ENCODE data around the gene SDK2. TPM values are rescaled to one million over a fixed set of nuclear protein-coding genes. Genes with fewer than 3 reads are reported as not detected.
A peak's percentile ranks its signal among the peaks of the same experiment; 100 is the strongest.

SDK2 gene
- total and polyA plus RNA-seq, 11 donors: 0.84 to 4.0 (median 2.6) TPM

GRCh38 chr17:73481676-73482075, 162.6 kb downstream of the SDK2 start:
- DNase-seq: no peak
- Histone ChIP-seq H3K9me3 (peaks cover 0 to 9% (median 2%) of the 10 kb centered on the region in 12 donors), H3K36me3 (no peaks in the 10 kb centered on the region), H3K4me1 (peaks cover 0 to 25% (median 3%) of the 10 kb centered on the region in 12 donors), H3K27ac (peak overlapping the region in 3 of 12 donors; percentile 61 to 81 (median 79)), H3K27me3 (peaks cover 0 to under 1% (median 0%) of the 10 kb centered on the region in 9 donors), H3K4me3 (no peak overlapping the region)
- intact Hi-C loops (cut with DNase I): loop anchor here in 5 of 10 donors (2.0 to 10.0 kb wide), 4 partner anchors 47 to 53 kb away; no protein-coding TSS in a partner anchor
- WGBS, 4 donors: 74 to 81% (median 77%) methylated on average over 12 of the region's 12 CpGs
- TF ChIP-seq CTCF (IDR thresholded peaks at IDR 0.05): no peak
- TF ChIP-seq POLR2A (IDR thresholded peaks at IDR 0.05): no peak
- no peak for ATAC-seq

GRCh38 chr17:73480740-73481139, 163.5 kb downstream of the SDK2 start:
- Histone ChIP-seq H3K36me3 (no peaks in the 10 kb centered on the region), H3K4me3 (no peak overlapping the region), H3K27ac (peak overlapping the region in 9 of 12 donors; percentile 7 to 81 (median 61)), H3K4me1 (peaks cover 0 to 29% (median 3%) of the 10 kb centered on the region in 12 donors), H3K9me3 (peaks cover 0 to 9% (median 2%) of the 10 kb centered on the region in 12 donors), H3K27me3 (peaks cover 0 to 7% (median 0%) of the 10 kb centered on the region in 9 donors)
- TF ChIP-seq POLR2A (IDR thresholded peaks at IDR 0.05) (no peak), CTCF (IDR thresholded peaks at IDR 0.05) (no peak)
- ATAC-seq (peak; percentile 87 to 92 (median 88)), DNase-seq (peak in 4 of 5 donors; percentile 55 to 84 (median 68))
- 23 to 33% (median 30%) methylated on average over 4 of the region's 4 CpGs for WGBS, 4 donors
- intact Hi-C loops (cut with DNase I): loop anchor here in 6 of 10 donors (1.0 to 10.0 kb wide), 5 partner anchors 46 to 54 kb away; no protein-coding TSS in a partner anchor

DNA sequence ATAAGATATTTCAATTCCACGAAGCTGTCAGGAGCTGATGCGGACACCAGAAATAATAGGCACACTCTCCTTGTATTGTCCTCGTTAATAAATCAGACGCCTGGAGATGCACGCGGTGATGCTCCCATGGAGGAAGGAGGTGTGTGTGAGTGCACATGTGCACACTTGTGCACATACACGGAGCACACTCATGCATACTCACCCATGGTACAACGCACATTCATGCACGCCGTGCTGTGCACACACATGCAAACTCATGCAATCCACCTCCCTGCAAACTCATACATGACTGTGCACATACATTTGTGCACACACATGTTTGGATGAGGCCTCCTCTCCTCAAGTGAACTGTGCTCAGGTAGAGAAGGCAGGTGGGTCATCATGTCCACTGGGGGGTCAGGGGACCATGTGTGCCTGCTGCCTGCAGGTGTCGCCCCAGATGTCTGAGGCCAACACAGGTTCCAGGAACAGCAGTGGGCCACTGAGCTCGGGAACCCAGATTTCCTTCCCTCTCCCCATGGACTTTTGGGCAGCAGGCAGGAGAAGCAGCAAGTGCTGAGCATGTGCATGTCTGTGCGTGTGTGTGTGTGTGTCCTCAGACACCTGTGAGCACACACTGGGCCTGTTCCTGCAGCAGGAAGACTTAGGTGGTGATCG, 165.3 kb downstream of the SDK2 start:
- peaks cover 0 to 7% (median 0%) of the 10 kb centered on the region in 9 donors for H3K27me3 ChIP-seq
- H3K27ac ChIP-seq: no peak overlapping the region
- DNase-seq (no peak), ATAC-seq (no peak)
- intact Hi-C loops (cut with DNase I): loop anchor here in 2 of 10 donors (5.0 kb wide), 2 partner anchors 52 to 53 kb away; no protein-coding TSS in a partner anchor
- no peak overlapping the region for H3K4me3 ChIP-seq
- WGBS, 4 donors: 86 to 91% (median 88%) methylated on average over 14 of the region's 14 CpGs
- TF ChIP-seq CTCF (IDR thresholded peaks at IDR 0.05) (no peak), POLR2A (IDR thresholded peaks at IDR 0.05) (no peak)
- no peaks in the 10 kb centered on the region for H3K9me3 ChIP-seq
- H3K4me1 ChIP-seq: peaks cover 2 to 37% (median 11%) of the 10 kb centered on the region in 12 donors
- H3K36me3 ChIP-seq: no peaks in the 10 kb centered on the region

- intact Hi-C loops (cut with DNase I): loop anchor here in 2 of 10 donors (5.0 kb wide), 2 partner anchors 51 to 54 kb away; no protein-coding TSS in a partner anchor
- Histone ChIP-seq H3K27ac (no peak overlapping the region), H3K36me3 (no peaks in the 10 kb centered on the region), H3K9me3 (no peaks in the 10 kb centered on the region), H3K4me1 (peaks cover 4 to 42% (median 13%) of the 10 kb centered on the region in 12 donors), H3K4me3 (no peak overlapping the region), H3K27me3 (peaks cover 0 to 7% (median 0%) of the 10 kb centered on the region in 9 donors)
- DNase-seq (no peak), ATAC-seq (no peak)
- WGBS, 4 donors: 76 to 81% (median 77%) methylated on average over 11 of the region's 11 CpGs
- TF ChIP-seq POLR2A (IDR thresholded peaks at IDR 0.05) (no peak), CTCF (IDR thresholded peaks at IDR 0.05) (no peak)
Measured at GRCh38 chr17:73478334-73478733, 165.9 kb downstream of the SDK2 start.
